Parathyroid adenoma (tissue), 2 donors: ENCODE measurements around the gene PDYN.

ENCODE experiments used
- H2AFZ ChIP-seq: fragments of 300-600 bp; sonication (generic); one replicate; pipeline ENCODE4 v1.7.0; 2017; ENCODE audit warnings: antibody characterized with exemption, mild to moderate bottlenecking
- H3K27ac ChIP-seq: fragments of 300-600 bp; sonication (generic); one replicate; pipeline ENCODE4 v1.7.0; 2017
- H3K27me3 ChIP-seq: fragments of 300-600 bp; sonication (generic); one replicate; pipeline ENCODE4 v1.7.0; 2017; ENCODE audit warnings: low read length; ENCODE audit not compliant: control insufficient read depth, insufficient read depth
- H3K36me3 ChIP-seq: fragments of 300-600 bp; sonication (generic); one replicate; pipeline ENCODE4 v1.7.0; 2017; ENCODE audit warnings: low read length; ENCODE audit not compliant: control insufficient read depth, insufficient read depth
- H3K4me1 ChIP-seq: fragments of 300-600 bp; sonication (generic); one replicate; pipeline ENCODE4 v1.7.0; 2017; ENCODE audit warnings: control low read depth
- H3K4me2 ChIP-seq: fragments of 300-600 bp; sonication (generic); one replicate; pipeline ENCODE4 v1.7.0; 2017; ENCODE audit warnings: low read length
- H3K4me3 ChIP-seq: fragments of 300-600 bp; sonication (generic); one replicate; pipeline ENCODE4 v1.7.0; 2017; ENCODE audit warnings: low read depth, low read length
- H3K79me2 ChIP-seq: fragments of 300-600 bp; sonication (generic); one replicate; pipeline ENCODE4 v1.7.0; 2017; ENCODE audit warnings: control low read depth
- H3K9ac ChIP-seq: fragments of 300-600 bp; sonication (generic); one replicate; pipeline ENCODE4 v1.7.0; 2017; ENCODE audit warnings: mild to moderate bottlenecking
- H3K9me3 ChIP-seq: fragments of 300-600 bp; sonication (generic); one replicate; pipeline ENCODE4 v1.7.0; 2017; ENCODE audit warnings: low read length; ENCODE audit not compliant: control insufficient read depth
- TF ChIP-seq, protein P1 (sequence below): fragments of 300-600 bp; sonication (generic); IDR thresholded peaks from one replicate; pipeline ENCODE4 v1.7.0; 2017; ENCODE audit warnings: antibody characterized with exemption, mild to moderate bottlenecking
- donor health status: primary hyperparathyroidism.

Gene PDYN

DNA sequence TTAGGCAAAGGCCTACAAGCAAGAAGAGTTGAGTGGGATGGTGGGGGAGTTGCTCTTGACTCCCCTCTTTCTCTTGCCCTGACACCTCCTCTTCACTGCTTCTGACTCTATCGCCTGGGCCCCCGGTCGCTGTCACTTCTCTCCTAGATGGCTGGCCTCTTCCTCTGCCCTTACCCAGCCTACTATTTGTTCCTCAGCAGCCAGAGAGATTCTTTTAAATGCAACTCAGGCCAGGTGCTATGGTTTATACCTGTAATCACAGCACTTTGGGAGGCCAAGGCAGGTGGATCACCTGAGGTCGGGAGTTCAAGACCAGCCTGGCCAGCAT lies 4.3 kb upstream of the PDYN start:
- H3K79me2 ChIP-seq, result no peaks in the 10 kb centered on the region
- H3K4me2 ChIP-seq, result no peak overlapping the region
- H3K9ac ChIP-seq, result no peak overlapping the region
- no peak overlapping the region for H3K4me3 ChIP-seq
- H3K36me3 ChIP-seq, result no peaks in the 10 kb centered on the region
- no peak overlapping the region for H3K27ac ChIP-seq
- no peak overlapping the region for H2AFZ ChIP-seq
- H3K9me3 ChIP-seq, result no peaks in the 10 kb centered on the region
- no peaks in the 10 kb centered on the region for H3K4me1 ChIP-seq
- H3K27me3 ChIP-seq, result peaks cover 4% of the 10 kb centered on the region
- TF ChIP-seq, protein P1, sequence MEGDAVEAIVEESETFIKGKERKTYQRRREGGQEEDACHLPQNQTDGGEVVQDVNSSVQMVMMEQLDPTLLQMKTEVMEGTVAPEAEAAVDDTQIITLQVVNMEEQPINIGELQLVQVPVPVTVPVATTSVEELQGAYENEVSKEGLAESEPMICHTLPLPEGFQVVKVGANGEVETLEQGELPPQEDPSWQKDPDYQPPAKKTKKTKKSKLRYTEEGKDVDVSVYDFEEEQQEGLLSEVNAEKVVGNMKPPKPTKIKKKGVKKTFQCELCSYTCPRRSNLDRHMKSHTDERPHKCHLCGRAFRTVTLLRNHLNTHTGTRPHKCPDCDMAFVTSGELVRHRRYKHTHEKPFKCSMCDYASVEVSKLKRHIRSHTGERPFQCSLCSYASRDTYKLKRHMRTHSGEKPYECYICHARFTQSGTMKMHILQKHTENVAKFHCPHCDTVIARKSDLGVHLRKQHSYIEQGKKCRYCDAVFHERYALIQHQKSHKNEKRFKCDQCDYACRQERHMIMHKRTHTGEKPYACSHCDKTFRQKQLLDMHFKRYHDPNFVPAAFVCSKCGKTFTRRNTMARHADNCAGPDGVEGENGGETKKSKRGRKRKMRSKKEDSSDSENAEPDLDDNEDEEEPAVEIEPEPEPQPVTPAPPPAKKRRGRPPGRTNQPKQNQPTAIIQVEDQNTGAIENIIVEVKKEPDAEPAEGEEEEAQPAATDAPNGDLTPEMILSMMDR, result no peak

DNA sequence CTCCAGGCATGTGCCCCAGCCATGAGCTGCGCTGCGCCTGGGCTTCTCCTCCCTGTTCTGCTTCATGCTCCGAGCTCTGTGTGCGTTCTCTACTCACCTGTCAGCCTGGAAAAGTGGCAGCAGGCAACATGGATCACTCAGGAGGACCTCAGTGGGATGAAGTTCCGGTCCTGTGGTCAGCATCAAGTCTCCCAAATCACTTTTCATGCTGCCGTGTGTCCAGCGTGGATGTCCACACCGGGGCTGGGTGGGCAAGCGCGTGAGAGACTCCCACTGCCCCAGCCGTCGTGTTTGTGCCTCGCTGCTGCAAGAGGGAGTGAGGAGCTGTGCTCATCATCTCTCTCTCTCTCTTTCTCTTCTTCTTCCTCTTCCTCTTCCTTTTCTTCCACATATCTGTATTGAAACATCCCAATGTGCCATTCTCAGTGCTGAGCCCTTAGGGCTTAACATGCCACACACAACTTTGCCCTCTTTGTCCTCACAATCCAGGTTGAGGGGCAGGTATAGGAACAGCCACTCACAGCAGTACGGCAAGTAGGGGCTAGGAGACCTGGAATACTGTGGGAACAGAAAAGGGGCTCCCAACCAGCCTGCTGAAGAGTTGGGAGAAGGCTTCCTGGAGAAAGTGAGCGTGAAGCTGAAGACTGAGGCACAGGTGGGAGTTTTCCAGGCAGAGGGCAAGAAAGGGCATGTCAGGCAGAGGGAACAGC lies 3.8 kb upstream of the PDYN start:
- H3K27ac ChIP-seq, result no peak overlapping the region
- no peak overlapping the region for H3K9ac ChIP-seq
- no peak overlapping the region for H3K4me2 ChIP-seq
- H3K27me3 ChIP-seq, result peaks cover 4% of the 10 kb centered on the region
- H3K4me1 ChIP-seq, result no peaks in the 10 kb centered on the region
- no peaks in the 10 kb centered on the region for H3K79me2 ChIP-seq
- no peaks in the 10 kb centered on the region for H3K9me3 ChIP-seq
- no peak overlapping the region for H3K4me3 ChIP-seq
- no peak overlapping the region for H2AFZ ChIP-seq
- H3K36me3 ChIP-seq, result no peaks in the 10 kb centered on the region
- TF ChIP-seq, protein P1, result no peak

DNA sequence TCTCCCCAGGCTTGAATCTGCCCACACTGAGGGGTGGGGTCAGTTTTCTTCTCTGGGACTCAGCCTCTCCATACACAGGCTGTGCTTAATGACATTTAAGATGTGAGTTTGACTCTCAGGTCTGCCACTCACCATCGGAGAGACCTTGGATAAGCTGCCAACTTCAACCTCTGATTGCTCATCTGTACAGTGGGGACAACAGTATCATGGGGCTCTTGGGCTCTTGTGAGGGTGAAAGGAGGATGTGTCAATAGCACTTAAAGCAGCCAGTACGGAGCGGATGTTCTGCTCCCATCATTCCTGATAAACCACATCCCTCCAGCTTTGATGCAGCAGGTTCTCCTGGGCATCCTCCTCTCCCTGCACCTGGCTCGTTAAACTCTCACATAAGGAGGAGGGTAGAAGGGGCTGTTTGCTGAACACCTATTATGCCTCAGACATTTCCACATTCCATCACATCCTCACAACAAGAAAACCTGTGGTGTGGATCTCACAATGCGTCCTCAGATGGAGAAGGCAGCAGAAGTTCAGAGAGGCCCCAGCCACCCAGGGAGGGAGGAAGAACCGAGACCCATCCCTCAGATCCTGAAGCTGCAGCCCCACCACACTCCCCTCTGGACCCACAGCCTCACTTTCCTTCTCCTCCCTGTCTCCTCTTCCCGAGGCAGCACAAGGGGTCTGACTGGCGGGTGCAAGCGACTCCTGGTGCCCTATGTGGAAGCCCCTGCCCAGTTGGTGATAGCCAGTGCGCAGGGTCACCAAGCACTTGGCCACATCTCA lies 1.9 kb upstream of the PDYN start:
- Histone ChIP-seq H3K9ac (no peak overlapping the region), H3K27me3 (peaks cover 4% of the 10 kb centered on the region), H2AFZ (no peak overlapping the region), H3K4me3 (no peak overlapping the region), H3K79me2 (no peaks in the 10 kb centered on the region), H3K27ac (no peak overlapping the region), H3K9me3 (no peaks in the 10 kb centered on the region), H3K4me2 (no peak overlapping the region), H3K4me1 (no peaks in the 10 kb centered on the region), H3K36me3 (no peaks in the 10 kb centered on the region)
- TF ChIP-seq, protein P1, result no peak

DNA sequence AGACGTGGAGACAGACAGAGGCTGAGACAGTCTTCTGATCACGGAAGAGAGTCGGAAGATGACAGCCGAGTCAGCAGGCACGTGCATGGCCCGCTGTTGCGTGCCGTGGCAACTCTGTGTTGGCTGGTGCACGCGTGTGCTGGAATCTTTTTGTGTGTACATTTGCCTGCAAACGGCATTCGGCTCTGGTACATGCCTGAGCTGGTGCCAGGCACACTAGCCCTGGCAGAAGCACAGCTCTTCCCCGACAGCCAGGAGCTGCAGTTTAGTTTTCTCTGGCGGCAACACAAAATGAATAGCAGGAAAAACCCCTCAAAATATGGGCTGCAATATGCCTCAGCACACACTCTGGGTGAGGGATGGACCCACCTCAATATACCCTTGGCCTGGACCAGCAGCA lies 769 bp upstream of the PDYN start:
- Histone ChIP-seq H3K36me3 (no peaks in the 10 kb centered on the region), H3K27me3 (peaks cover 4% of the 10 kb centered on the region), H3K4me1 (peaks cover 2% of the 10 kb centered on the region), H3K4me2 (no peak overlapping the region), H3K9me3 (no peaks in the 10 kb centered on the region), H3K4me3 (no peak overlapping the region), H3K79me2 (no peaks in the 10 kb centered on the region), H2AFZ (no peak overlapping the region), H3K27ac (no peak overlapping the region), H3K9ac (no peak overlapping the region)
- TF ChIP-seq, protein P1, result no peak
